Stomach (tissue), 9 donors: ENCODE data around the gene SCMH1. TPM values are rescaled to one million over a fixed set of nuclear protein-coding genes. Genes with fewer than 3 reads are reported as not detected.

Source experiments
- DNase-seq, 2 donors: peaks; one replicate each; pipeline versions ENCODE4 v3.0.0 to v3.0.0-alpha.2; 2013 to 2019
- H3K27ac ChIP-seq, 5 donors: fragments of 200-600 bp in 4 of 5; sonication (generic) in 4 of 5; one replicate each; pipeline ENCODE4 v1.5.1; 2013 to 2019; ENCODE audit warnings: mild to moderate bottlenecking in 1 of 5, moderate library complexity in 1 of 5
- H3K27me3 ChIP-seq, 3 donors: fragments of 200-600 bp; sonication (generic); one replicate each; pipeline ENCODE4 v1.5.1; 2017 to 2019; ENCODE audit warnings: mixed run types in 1 of 3
- H3K36me3 ChIP-seq, 4 donors: fragments of 200-600 bp; sonication (generic); 1 replicate in 3 of 4; 2 replicates in 1 of 4; pipeline ENCODE4 v1.5.1; 2016 to 2019
- H3K4me1 ChIP-seq, 4 donors: fragments of 200-600 bp; sonication (generic); one replicate each; pipeline ENCODE4 v1.5.1; 2016 to 2019
- H3K4me3 ChIP-seq, 4 donors: fragments of 200-600 bp; sonication (generic) in 3 of 4; one replicate each; pipeline ENCODE4 v1.5.1; 2016 to 2019; ENCODE audit warnings: mild to moderate bottlenecking in 1 of 4
- H3K9me3 ChIP-seq, 4 donors: fragments of 200-600 bp; sonication (generic); one replicate each; pipeline ENCODE4 v1.5.1; 2016 to 2019
- EP300 ChIP-seq: sonication (generic); formaldehyde crosslinking; IDR thresholded peaks from one replicate; pipeline ENCODE4 v1.6.1; 2017; ENCODE audit warnings: antibody characterized with exemption
- POLR2A ChIP-seq, 4 donors: fragments of 450-650 bp; IDR thresholded peaks; one replicate each; pipeline ENCODE4 v1.6.1; 2016; ENCODE audit warnings: antibody characterized with exemption in 4 of 4, control low read depth in 2 of 4, mild to moderate bottlenecking in 1 of 4, moderate library complexity in 1 of 4
- POLR2AphosphoS5 ChIP-seq, 3 donors: sonication (generic); formaldehyde crosslinking; IDR thresholded peaks; one replicate each; pipeline ENCODE4 v1.6.1; 2016; ENCODE audit warnings: antibody characterized with exemption in 3 of 3
- WGBS, 5 donors: extraction: QIAGEN DNeasy Blood & Tissue Kit in 3 of 5; methylation state at CpG; one replicate each; pipeline versions ENCODE4 v1.1.5 to v1.1.7; 2013 to 2018; 5-methylcytosine and 5-hydroxymethylcytosine counted together
- intact Hi-C: fragments of 100-400 bp; cut with DNase I; formaldehyde crosslinking; loops from one replicate; pipeline ENCODE4 v1.15.1; 2023; ENCODE audit warnings: low total_unique reads
- polyA plus RNA-seq, 3 donors: library from polyadenylated mRNA; stranded (reverse); fragments of 200-250 nt; gene quantifications; one replicate each; pipeline ENCODE4 v1.2.3, GENCODE V29; 2013
- total RNA-seq, 5 donors: library from RNA; depleted of rRNA; stranded (reverse); fragments of >200 nt; gene quantifications; one replicate each; pipeline versions ENCODE4 v1.1.0 to v1.2.3, GENCODE V29; 2014 to 2016
- TF ChIP-seq, protein P1 (sequence below), 7 experiments: fragments of 450-650 bp in 4 of 7; fragments of 200-600 bp in 3 of 7; sonication (generic) in 3 of 7; IDR thresholded peaks; one replicate each; pipeline ENCODE4 v1.5.1; 2016 to 2019; ENCODE audit warnings: antibody characterized with exemption in 7 of 7, control low read depth in 2 of 7, mild to moderate bottlenecking in 1 of 7
- donor health status: healthy with polysubstance abuse.
- donor health status: Bipolar disorder and iron deficiency.
- donor health status: healthy.

The SCMH1 gene
- total and polyA plus RNA-seq, 8 donors, result 22.6 to 84.6 (median 35.6) TPM

DNA sequence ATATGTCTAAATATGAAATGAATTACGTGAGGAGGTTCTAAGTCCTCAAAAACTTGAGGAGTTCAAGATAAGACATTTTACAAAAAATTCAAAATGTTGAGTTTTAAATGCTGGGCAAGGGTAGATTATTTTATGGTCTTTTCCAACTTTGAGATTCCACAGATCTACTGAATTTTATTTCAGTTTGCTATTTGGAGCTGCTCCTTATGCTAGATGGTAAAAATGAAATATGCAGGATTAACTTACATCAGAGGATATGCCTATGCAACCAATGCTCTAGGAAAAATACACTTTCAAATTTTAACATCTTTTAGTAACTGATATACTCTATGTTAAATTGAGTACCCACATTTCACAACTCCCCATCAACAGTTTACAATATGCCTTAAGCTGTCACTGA, 83.1 kb downstream of the SCMH1 start:
- 94 to 99% (median 95%) methylated on average over 1 of the region's 1 CpG for WGBS, 5 donors
- no peak for DNase-seq
- intact Hi-C loops, result no loop called here

DNA sequence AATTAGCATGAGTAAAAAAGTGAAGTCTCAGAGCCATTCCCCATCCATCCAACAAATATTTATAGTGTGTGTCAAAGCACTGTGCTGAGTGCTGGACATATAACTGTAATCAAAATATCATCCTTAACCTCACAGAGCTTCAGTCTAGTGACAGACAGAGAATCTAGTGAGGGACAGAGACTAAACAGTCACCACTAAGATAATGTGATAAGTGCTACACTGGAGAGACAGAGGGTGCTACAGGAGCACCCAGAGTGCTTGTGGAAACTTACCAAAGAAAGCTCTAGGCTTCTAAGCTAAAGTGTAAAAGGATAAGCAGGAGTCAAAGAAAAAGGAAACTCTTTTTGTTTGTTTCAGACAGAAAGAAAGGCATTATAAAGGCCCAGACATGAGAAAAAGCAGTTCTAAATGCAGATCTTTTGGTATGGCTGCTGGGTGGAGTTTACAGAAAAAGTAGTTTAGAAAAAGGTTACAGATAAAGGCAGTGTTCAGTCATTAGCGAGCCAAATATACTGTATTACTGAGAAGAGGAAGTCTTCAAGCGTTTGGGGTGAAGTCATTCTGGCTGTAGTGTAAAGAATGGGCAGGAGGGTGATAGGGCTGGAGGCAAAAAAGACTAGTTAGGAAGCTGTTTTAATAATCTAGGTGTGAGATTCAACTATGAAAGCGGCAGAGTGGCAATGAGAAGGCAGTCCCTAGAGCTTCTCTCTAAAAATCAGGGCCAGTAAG, 83.8 kb downstream of the SCMH1 start:
- H3K9me3 ChIP-seq, result no peaks in the 10 kb centered on the region
- no peak overlapping the region for H3K27ac ChIP-seq
- 69 to 82% (median 76%) methylated on average over 3 of the region's 3 CpGs for WGBS, 5 donors
- peaks cover 0 to 6% (median 4%) of the 10 kb centered on the region in 4 donors for H3K4me1 ChIP-seq
- H3K36me3 ChIP-seq, result peaks cover 0 to 30% (median 23%) of the 10 kb centered on the region in 4 donors
- DNase-seq, result no peak
- intact Hi-C loops, result no loop called here
- H3K27me3 ChIP-seq, result no peaks in the 10 kb centered on the region
- TF ChIP-seq POLR2AphosphoS5 (IDR thresholded peaks at IDR 0.05), result no peak
- no peak for TF ChIP-seq POLR2A (IDR thresholded peaks at IDR 0.05)
- TF ChIP-seq, protein P1, sequence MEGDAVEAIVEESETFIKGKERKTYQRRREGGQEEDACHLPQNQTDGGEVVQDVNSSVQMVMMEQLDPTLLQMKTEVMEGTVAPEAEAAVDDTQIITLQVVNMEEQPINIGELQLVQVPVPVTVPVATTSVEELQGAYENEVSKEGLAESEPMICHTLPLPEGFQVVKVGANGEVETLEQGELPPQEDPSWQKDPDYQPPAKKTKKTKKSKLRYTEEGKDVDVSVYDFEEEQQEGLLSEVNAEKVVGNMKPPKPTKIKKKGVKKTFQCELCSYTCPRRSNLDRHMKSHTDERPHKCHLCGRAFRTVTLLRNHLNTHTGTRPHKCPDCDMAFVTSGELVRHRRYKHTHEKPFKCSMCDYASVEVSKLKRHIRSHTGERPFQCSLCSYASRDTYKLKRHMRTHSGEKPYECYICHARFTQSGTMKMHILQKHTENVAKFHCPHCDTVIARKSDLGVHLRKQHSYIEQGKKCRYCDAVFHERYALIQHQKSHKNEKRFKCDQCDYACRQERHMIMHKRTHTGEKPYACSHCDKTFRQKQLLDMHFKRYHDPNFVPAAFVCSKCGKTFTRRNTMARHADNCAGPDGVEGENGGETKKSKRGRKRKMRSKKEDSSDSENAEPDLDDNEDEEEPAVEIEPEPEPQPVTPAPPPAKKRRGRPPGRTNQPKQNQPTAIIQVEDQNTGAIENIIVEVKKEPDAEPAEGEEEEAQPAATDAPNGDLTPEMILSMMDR (IDR thresholded peaks at IDR 0.05), result no peak
- TF ChIP-seq EP300, result no peak
- H3K4me3 ChIP-seq, result no peak overlapping the region

More for the DNA sequence above, 83.1 kb downstream of the SCMH1 start:
- Histone ChIP-seq H3K27me3 (no peaks in the 10 kb centered on the region), H3K4me1 (peaks cover 0 to 2% (median 0%) of the 10 kb centered on the region in 4 donors), H3K9me3 (no peaks in the 10 kb centered on the region), H3K4me3 (no peak overlapping the region), H3K36me3 (peaks cover 0 to 30% (median 25%) of the 10 kb centered on the region in 4 donors), H3K27ac (no peak overlapping the region)
- no peak for TF ChIP-seq EP300
- TF ChIP-seq, protein P1 (IDR thresholded peaks at IDR 0.05), result no peak
- no peak for TF ChIP-seq POLR2AphosphoS5 (IDR thresholded peaks at IDR 0.05)
- no peak for TF ChIP-seq POLR2A (IDR thresholded peaks at IDR 0.05)

DNA sequence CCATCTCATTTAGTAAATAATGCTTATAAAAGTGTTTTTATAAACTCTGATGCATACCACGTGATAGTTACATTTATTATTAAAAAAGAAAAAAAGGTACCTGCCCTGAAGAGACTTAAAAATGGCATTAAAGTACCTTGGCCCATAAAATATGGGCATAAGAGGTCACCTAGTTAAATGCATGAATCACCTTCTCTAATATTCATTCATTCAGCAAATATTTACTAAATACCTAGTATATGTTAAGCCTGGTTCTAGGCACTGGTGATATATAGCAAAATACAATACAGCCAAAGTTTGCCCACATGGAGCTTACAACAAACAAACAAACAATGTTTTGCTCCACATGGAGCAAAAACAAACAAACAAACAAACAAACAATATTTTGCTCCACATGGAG, 87.0 kb downstream of the SCMH1 start:
- Histone ChIP-seq H3K4me1 (peaks cover 0 to 19% (median 14%) of the 10 kb centered on the region in 4 donors), H3K36me3 (peaks cover 0 to 19% (median 8%) of the 10 kb centered on the region in 4 donors), H3K27me3 (no peaks in the 10 kb centered on the region), H3K4me3 (no peak overlapping the region), H3K27ac (no peak overlapping the region), H3K9me3 (no peaks in the 10 kb centered on the region)
- DNase-seq, result no peak
- intact Hi-C loops, result no loop called here
- TF ChIP-seq, protein P1 (IDR thresholded peaks at IDR 0.05), result no peak
- TF ChIP-seq POLR2AphosphoS5 (IDR thresholded peaks at IDR 0.05) (no peak), EP300 (no peak), POLR2A (IDR thresholded peaks at IDR 0.05) (no peak)
- 87 to 97% (median 93%) methylated on average over 1 of the region's 1 CpG for WGBS, 5 donors

DNA sequence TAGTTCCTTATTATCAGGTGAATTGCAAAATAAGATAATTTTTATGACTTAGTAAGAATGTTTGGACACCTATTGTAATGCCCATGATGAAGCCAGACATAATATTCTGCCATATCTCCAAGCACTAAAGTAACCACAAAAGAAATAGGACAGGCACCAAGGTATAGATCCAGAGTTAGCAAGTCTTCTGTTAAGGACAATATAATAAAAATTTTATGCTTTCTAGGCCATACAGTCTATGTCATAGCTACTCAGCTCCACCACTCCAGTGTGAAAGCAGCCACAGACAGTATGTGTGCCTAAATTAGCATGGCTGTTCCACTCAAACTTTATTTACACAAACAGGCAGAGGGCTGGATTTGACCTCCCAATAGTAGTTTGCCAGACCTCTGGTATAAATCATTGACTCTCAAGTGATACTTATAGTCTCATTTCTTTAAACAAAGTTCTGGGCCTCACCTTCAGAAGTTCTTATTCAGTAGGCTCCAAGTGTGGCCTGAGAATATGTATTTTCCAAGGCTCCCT, 88.3 kb downstream of the SCMH1 start:
- no peak for TF ChIP-seq POLR2AphosphoS5 (IDR thresholded peaks at IDR 0.05)
- no peak for TF ChIP-seq EP300
- TF ChIP-seq, protein P1 (IDR thresholded peaks at IDR 0.05), result no peak
- TF ChIP-seq POLR2A (IDR thresholded peaks at IDR 0.05), result no peak
- no peaks in the 10 kb centered on the region for H3K27me3 ChIP-seq
- peaks cover 0 to 25% (median 16%) of the 10 kb centered on the region in 4 donors for H3K36me3 ChIP-seq
- no peak for DNase-seq
- H3K4me1 ChIP-seq, result peaks cover 0 to 19% (median 14%) of the 10 kb centered on the region in 4 donors
- intact Hi-C loops, result no loop called here
- no peak overlapping the region for H3K4me3 ChIP-seq
- no peaks in the 10 kb centered on the region for H3K9me3 ChIP-seq
- peak overlapping the region in 2 of 5 donors; percentile 26 to 52 for H3K27ac ChIP-seq
